ENCODE results near the gene CLEC1A.

The CLEC1A gene

DNA sequence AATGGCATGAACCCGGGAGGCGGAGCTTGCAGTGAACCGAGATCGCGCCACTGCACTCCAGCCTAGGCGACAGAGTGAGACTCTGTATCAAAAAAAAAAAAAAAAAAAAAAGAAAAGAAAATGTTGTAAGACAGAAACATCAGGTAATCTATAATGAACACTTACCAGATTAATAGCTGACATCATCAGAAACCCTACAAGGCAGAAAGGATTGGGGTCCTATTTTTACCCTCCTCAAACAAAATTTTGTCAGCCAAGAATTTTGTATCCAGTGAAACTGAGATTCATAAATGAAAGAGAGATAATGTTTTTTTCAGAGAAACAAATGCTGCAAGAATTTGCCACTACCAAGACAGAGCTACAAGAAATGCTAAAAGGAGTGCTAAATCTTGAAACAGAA is 14.1 kb downstream of the CLEC1A start:
- Histone ChIP-seq H3K36me3 (ENCODE audit: control insufficient read depth, insufficient read depth, low read length) (no peaks in the 10 kb centered on the region), H3K4me1 (ENCODE audit: control insufficient read depth, insufficient read depth, low read length, poor library complexity, severe bottlenecking) (no peaks in the 10 kb centered on the region), H3K27me3 (replicated peaks; ENCODE audit: control insufficient read depth, insufficient read depth, low read length, poor library complexity, severe bottlenecking) (peaks cover 5% of the 10 kb centered on the region), H3K9me3 (ENCODE audit: control insufficient read depth, low read length) (no peaks in the 10 kb centered on the region), H3K4me3 (ENCODE audit: insufficient read depth, low read depth, low read length, poor library complexity, severe bottlenecking) (no peak overlapping the region), H3K27ac (ENCODE audit: insufficient read depth, low read length, poor library complexity, severe bottlenecking) (no peak overlapping the region)
- DNase-seq = no peak

DNA sequence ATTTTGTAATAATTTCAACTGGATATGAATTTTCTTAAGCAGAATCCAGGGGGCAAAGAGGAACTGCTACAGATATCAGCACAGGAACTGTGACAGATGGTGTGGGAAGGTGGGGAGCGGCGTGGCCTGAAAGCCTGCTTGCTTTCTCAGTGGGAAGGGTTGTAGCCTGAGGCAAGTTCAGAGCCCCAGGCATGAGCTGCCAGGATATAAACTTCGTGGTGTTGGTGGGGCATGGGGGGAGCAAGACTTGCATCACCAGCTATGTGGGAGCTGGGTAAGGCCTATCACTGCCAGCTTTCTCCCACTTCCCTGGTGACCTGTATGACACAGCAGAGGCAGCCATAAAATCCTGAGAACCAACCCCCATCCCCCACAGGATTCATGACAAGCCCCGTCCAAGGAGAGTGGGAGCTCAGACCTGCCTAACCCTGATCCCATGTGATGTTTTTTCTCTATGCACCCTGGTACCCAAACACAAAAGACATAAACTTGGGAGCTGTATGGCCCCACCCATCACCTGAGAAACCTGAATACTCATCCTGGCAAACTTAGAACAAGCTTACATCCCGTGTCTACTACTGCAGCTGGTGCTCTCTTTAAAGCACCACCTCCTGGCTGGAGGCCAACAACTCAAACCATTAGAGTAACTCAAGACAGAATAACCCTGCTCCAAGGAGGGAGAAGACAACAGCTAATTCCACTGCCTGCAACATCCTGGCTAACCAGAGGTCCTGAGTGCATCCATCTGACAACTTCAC is 16.5 kb downstream of the CLEC1A start:
- Histone ChIP-seq H3K27ac (ENCODE audit: insufficient read depth, low read length, poor library complexity, severe bottlenecking) (no peak overlapping the region), H3K9me3 (ENCODE audit: control insufficient read depth, low read length) (no peaks in the 10 kb centered on the region)
- no peak for DNase-seq

DNA sequence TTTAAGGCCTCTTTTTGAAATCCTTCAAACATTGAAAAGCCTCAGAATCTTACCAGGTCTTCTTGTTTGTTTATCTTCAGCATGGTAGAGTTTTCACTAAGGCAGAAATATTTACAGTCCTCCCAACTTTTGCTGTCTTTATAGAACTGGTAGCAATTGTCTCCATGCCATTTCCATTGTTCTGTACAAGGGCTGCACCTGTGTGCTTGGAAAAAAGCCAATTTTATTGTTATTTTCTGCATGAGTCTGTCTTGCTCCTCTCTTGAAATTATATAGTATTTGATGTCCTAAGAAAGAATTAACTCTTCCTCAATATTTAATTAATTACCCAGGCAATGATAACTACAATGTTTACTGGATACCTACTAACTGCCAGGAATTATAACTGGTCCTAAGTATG is 23.3 kb downstream of the CLEC1A start:
- no peaks in the 10 kb centered on the region for H3K27me3 ChIP-seq (replicated peaks; ENCODE audit: control insufficient read depth, insufficient read depth, low read length, poor library complexity, severe bottlenecking)
- H3K27ac ChIP-seq (ENCODE audit: insufficient read depth, low read length, poor library complexity, severe bottlenecking) = no peak overlapping the region
- no peak overlapping the region for H3K4me3 ChIP-seq (ENCODE audit: insufficient read depth, low read depth, low read length, poor library complexity, severe bottlenecking)
- no peaks in the 10 kb centered on the region for H3K4me1 ChIP-seq (ENCODE audit: control insufficient read depth, insufficient read depth, low read length, poor library complexity, severe bottlenecking)
- no peak for DNase-seq
- H3K36me3 ChIP-seq (ENCODE audit: control insufficient read depth, insufficient read depth, low read length) = no peaks in the 10 kb centered on the region
- H3K9me3 ChIP-seq (ENCODE audit: control insufficient read depth, low read length) = no peaks in the 10 kb centered on the region

More for the DNA sequence above, 16.5 kb downstream of the CLEC1A start:
- Histone ChIP-seq H3K4me1 (ENCODE audit: control insufficient read depth, insufficient read depth, low read length, poor library complexity, severe bottlenecking) (no peaks in the 10 kb centered on the region), H3K27me3 (replicated peaks; ENCODE audit: control insufficient read depth, insufficient read depth, low read length, poor library complexity, severe bottlenecking) (peaks cover 5% of the 10 kb centered on the region), H3K36me3 (ENCODE audit: control insufficient read depth, insufficient read depth, low read length) (no peaks in the 10 kb centered on the region), H3K4me3 (ENCODE audit: insufficient read depth, low read depth, low read length, poor library complexity, severe bottlenecking) (no peak overlapping the region)

DNA sequence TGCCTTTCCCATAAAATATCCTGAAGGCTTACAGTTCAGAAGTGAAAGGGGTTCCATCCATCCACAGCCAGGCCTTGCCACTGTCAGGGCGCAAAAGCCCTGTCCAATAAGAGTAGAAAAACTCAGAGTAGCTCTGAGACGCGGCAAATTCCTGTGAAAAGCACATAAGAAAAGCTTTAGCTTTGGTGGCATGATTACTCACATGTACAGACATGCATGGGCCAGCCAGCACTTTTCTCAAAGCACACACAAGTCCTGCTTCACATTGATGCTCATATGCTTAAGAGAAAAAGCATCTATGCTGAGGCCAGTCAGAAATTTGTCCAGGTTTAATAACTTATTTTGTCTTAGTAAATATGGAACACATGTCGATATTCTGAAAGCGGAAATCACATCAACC is 25.5 kb downstream of the CLEC1A start:
- Histone ChIP-seq H3K27ac (ENCODE audit: insufficient read depth, low read length, poor library complexity, severe bottlenecking) (no peak overlapping the region), H3K4me1 (ENCODE audit: control insufficient read depth, insufficient read depth, low read length, poor library complexity, severe bottlenecking) (no peaks in the 10 kb centered on the region), H3K9me3 (ENCODE audit: control insufficient read depth, low read length) (no peaks in the 10 kb centered on the region), H3K27me3 (replicated peaks; ENCODE audit: control insufficient read depth, insufficient read depth, low read length, poor library complexity, severe bottlenecking) (no peaks in the 10 kb centered on the region), H3K4me3 (ENCODE audit: insufficient read depth, low read depth, low read length, poor library complexity, severe bottlenecking) (no peak overlapping the region), H3K36me3 (ENCODE audit: control insufficient read depth, insufficient read depth, low read length) (no peaks in the 10 kb centered on the region)
- DNase-seq = no peak

DNA sequence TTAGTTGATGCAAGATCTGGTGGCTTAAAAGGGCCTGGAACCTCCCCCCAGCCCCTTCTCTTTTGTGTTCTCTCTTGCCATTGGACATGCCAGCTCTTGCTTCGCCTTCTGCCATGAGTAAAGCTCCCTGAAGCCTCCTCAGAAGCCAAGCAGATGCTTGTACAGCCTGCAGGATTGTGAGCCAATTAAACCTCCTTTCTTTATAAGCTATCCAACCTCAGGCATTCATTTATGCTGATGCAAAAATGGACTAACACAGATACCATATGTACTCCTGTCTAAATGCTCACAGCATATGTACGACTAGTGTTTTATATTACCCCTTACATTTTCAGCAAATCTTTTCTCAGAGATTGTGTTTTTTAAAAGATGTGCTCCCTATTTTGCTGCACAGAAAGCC is 26.7 kb downstream of the CLEC1A start:
- Histone ChIP-seq H3K27ac (ENCODE audit: insufficient read depth, low read length, poor library complexity, severe bottlenecking) (no peak overlapping the region), H3K9me3 (ENCODE audit: control insufficient read depth, low read length) (no peaks in the 10 kb centered on the region), H3K4me3 (ENCODE audit: insufficient read depth, low read depth, low read length, poor library complexity, severe bottlenecking) (no peak overlapping the region), H3K36me3 (ENCODE audit: control insufficient read depth, insufficient read depth, low read length) (no peaks in the 10 kb centered on the region), H3K27me3 (replicated peaks; ENCODE audit: control insufficient read depth, insufficient read depth, low read length, poor library complexity, severe bottlenecking) (no peaks in the 10 kb centered on the region), H3K4me1 (ENCODE audit: control insufficient read depth, insufficient read depth, low read length, poor library complexity, severe bottlenecking) (no peaks in the 10 kb centered on the region)
- DNase-seq = no peak

DNA sequence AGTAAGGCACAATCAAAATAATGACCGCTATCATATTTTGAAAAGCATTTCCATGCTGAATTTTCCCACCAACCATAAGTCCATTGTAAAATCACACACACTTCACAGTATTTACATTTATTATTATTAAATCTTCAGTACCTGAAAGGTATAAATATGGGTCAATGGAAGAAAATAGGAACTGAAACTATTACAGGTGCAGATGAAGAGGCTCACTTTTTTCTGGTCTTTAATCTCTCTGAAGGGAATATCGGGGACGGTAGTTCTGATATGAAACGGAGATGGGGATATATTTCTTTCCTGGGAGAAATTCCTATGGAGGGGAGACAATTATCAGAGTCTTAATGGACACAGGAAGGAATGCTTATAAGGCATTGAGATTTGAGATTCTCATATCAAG is 28.4 kb downstream of the CLEC1A start:
- Histone ChIP-seq H3K27ac (ENCODE audit: insufficient read depth, low read length, poor library complexity, severe bottlenecking) (no peak overlapping the region), H3K4me1 (ENCODE audit: control insufficient read depth, insufficient read depth, low read length, poor library complexity, severe bottlenecking) (no peaks in the 10 kb centered on the region), H3K9me3 (ENCODE audit: control insufficient read depth, low read length) (no peaks in the 10 kb centered on the region), H3K36me3 (ENCODE audit: control insufficient read depth, insufficient read depth, low read length) (no peaks in the 10 kb centered on the region), H3K27me3 (replicated peaks; ENCODE audit: control insufficient read depth, insufficient read depth, low read length, poor library complexity, severe bottlenecking) (no peaks in the 10 kb centered on the region), H3K4me3 (ENCODE audit: insufficient read depth, low read depth, low read length, poor library complexity, severe bottlenecking) (no peak overlapping the region)
- no peak for DNase-seq

DNA sequence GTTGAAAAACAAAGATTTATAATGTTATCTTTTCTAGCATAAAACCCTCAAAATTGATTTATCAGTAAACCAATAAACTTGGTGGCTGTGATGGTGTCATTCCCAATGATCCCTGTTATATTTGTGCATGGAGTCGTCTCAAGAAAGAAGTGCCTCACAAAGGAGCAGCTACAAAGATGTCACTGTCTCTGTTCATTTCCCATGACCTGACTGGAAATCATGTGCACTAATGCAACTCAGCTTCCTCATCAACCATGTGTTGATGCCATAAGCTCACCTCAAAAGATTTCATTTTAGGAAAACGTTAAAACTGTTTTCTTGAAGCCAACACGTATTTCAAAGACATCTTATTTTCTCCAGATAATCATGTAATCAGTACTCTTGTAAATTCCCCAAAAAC is 28.8 kb downstream of the CLEC1A start:
- no peak overlapping the region for H3K27ac ChIP-seq (ENCODE audit: insufficient read depth, low read length, poor library complexity, severe bottlenecking)
- no peaks in the 10 kb centered on the region for H3K27me3 ChIP-seq (replicated peaks; ENCODE audit: control insufficient read depth, insufficient read depth, low read length, poor library complexity, severe bottlenecking)
- no peaks in the 10 kb centered on the region for H3K9me3 ChIP-seq (ENCODE audit: control insufficient read depth, low read length)
- H3K4me1 ChIP-seq (ENCODE audit: control insufficient read depth, insufficient read depth, low read length, poor library complexity, severe bottlenecking) = no peaks in the 10 kb centered on the region
- H3K4me3 ChIP-seq (ENCODE audit: insufficient read depth, low read depth, low read length, poor library complexity, severe bottlenecking) = no peak overlapping the region
- H3K36me3 ChIP-seq (ENCODE audit: control insufficient read depth, insufficient read depth, low read length) = no peaks in the 10 kb centered on the region
- DNase-seq = no peak

DNA sequence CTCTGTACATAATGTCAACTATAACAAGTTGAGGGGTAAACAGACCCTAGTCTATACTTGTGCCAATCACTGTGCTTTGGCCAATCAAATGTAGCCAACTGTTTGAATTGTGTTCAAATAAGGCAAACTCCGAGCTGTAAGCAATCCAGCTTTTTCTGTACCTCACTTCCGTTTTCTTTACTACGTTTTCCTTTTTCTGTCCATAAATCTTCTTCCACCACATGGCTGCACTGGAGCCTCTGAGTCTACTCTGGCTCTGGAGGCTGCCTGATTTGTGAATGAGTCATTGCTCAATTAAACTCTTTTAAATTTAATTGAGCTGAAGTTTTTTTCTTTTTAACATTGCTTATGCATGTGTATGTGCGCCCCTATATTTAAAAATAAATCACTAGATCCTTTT is 29.7 kb downstream of the CLEC1A start:
- Histone ChIP-seq H3K36me3 (ENCODE audit: control insufficient read depth, insufficient read depth, low read length) (no peaks in the 10 kb centered on the region), H3K4me1 (ENCODE audit: control insufficient read depth, insufficient read depth, low read length, poor library complexity, severe bottlenecking) (no peaks in the 10 kb centered on the region), H3K27me3 (replicated peaks; ENCODE audit: control insufficient read depth, insufficient read depth, low read length, poor library complexity, severe bottlenecking) (no peaks in the 10 kb centered on the region), H3K9me3 (ENCODE audit: control insufficient read depth, low read length) (no peaks in the 10 kb centered on the region), H3K27ac (ENCODE audit: insufficient read depth, low read length, poor library complexity, severe bottlenecking) (no peak overlapping the region), H3K4me3 (ENCODE audit: insufficient read depth, low read depth, low read length, poor library complexity, severe bottlenecking) (no peak overlapping the region)
- no peak for DNase-seq

DNA sequence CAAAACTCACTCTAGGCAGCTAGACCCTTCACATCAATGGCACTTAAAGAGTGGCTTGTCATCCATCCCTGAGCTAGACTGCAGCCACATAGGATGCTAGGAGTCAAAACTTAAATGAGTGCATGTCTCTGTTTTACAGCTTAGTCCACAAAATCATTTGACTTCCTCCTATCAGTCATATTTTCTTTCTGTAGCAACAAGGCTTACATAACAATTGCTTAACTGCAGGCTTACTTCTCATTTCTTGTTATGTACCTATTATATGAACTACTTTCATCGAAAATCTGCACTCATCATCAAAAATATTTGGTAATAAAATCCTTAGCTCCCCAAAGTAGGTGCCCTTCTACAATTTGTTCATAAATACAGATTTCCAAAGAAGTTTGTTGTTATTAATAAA is 30.1 kb downstream of the CLEC1A start:
- Histone ChIP-seq H3K4me1 (ENCODE audit: control insufficient read depth, insufficient read depth, low read length, poor library complexity, severe bottlenecking) (no peaks in the 10 kb centered on the region), H3K27ac (ENCODE audit: insufficient read depth, low read length, poor library complexity, severe bottlenecking) (no peak overlapping the region), H3K36me3 (ENCODE audit: control insufficient read depth, insufficient read depth, low read length) (no peaks in the 10 kb centered on the region), H3K4me3 (ENCODE audit: insufficient read depth, low read depth, low read length, poor library complexity, severe bottlenecking) (no peak overlapping the region), H3K27me3 (replicated peaks; ENCODE audit: control insufficient read depth, insufficient read depth, low read length, poor library complexity, severe bottlenecking) (no peaks in the 10 kb centered on the region), H3K9me3 (ENCODE audit: control insufficient read depth, low read length) (no peaks in the 10 kb centered on the region)
- DNase-seq = no peak

DNA sequence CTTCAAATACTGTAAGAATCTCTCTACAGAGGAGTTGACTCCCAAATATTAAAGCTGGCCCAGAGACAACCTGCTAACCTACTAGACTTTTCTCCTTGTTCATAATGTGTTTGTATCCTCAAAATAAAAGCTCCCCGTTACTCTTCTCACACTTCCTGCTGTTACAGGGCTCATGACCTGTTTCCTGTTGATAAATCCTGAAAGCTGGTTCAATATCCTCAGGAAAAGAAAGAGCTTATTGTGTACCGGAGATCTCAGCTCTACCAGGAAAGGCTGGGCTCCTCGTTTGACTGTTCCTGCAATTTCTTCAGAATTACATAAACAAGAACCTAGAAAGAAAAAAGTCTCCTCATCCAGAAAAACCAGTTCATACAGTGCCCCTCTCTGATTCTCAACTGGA is 30.8 kb downstream of the CLEC1A start:
- Histone ChIP-seq H3K27me3 (replicated peaks; ENCODE audit: control insufficient read depth, insufficient read depth, low read length, poor library complexity, severe bottlenecking) (no peaks in the 10 kb centered on the region), H3K36me3 (ENCODE audit: control insufficient read depth, insufficient read depth, low read length) (no peaks in the 10 kb centered on the region), H3K4me1 (ENCODE audit: control insufficient read depth, insufficient read depth, low read length, poor library complexity, severe bottlenecking) (no peaks in the 10 kb centered on the region), H3K4me3 (ENCODE audit: insufficient read depth, low read depth, low read length, poor library complexity, severe bottlenecking) (no peak overlapping the region), H3K9me3 (ENCODE audit: control insufficient read depth, low read length) (no peaks in the 10 kb centered on the region), H3K27ac (ENCODE audit: insufficient read depth, low read length, poor library complexity, severe bottlenecking) (no peak overlapping the region)
- DNase-seq = no peak

Data from effector memory CD4-positive, alpha-beta T cell (primary cell).